Measurements from ENCODE around the gene FAM83F.

- no peak for TF ChIP-seq CTCF (IDR thresholded peaks at IDR 0.05)
- TF ChIP-seq POLR2A (IDR thresholded peaks at IDR 0.05): no peak
Observed at GRCh38 chr22:40054486-40054885, 59.7 kb downstream of the FAM83F start.
